Bronchial epithelial cell (primary cell): ENCODE results near the gene PDE1C. TPM values are rescaled to one million over a fixed set of nuclear protein-coding genes. Genes with fewer than 3 reads are reported as not detected.

ENCODE experiments used
- DNase-seq: peaks from one replicate; pipeline ENCODE4 v3.0.0-alpha.2; 2010; ENCODE audit warnings: low read depth
- FAIRE-seq: peaks from 2 replicates; lab custom pipeline; 2011; peaks lifted over from hg19 to GRCh38; lab: Jason Lieb, UNC
- H3K27me3 ChIP-seq: 2 replicates; pipeline ENCODE4 v1.5.1; 2011; ENCODE audit warnings: low read length; ENCODE audit not compliant: control insufficient read depth, insufficient read depth
- H3K36me3 ChIP-seq: 2 replicates; pipeline ENCODE4 v1.5.1; 2011; ENCODE audit warnings: low read length; ENCODE audit not compliant: control insufficient read depth, insufficient read depth
- H3K4me3 ChIP-seq: 2 replicates; pipeline ENCODE4 v1.5.1; 2011; ENCODE audit warnings: mild to moderate bottlenecking, low read depth, low read length, control low read depth
- CTCF ChIP-seq: IDR thresholded peaks from 2 replicates; pipeline ENCODE4 v1.5.1; 2011; ENCODE audit warnings: mild to moderate bottlenecking, moderate library complexity, low read length, control low read depth, inconsistent platforms; ENCODE audit not compliant: insufficient read depth, severe bottlenecking
- total RNA-seq: library from RNA; depleted of rRNA; stranded (reverse); fragments of >200 nt; gene quantifications from 2 replicates; pipeline ENCODE4 v1.2.1, GENCODE V29; 2014

The PDE1C gene
- total RNA-seq, 1 donor from 2014 or later, result not detected

GRCh38 chr7:31788883-31789680, 281.1 kb downstream of the PDE1C start:
- DNase-seq (no peak), FAIRE-seq (no peak)
- no peak overlapping the region for H3K4me3 ChIP-seq
- TF ChIP-seq CTCF, result no peak
- no peaks in the 10 kb centered on the region for H3K36me3 ChIP-seq
- no peaks in the 10 kb centered on the region for H3K27me3 ChIP-seq

- Histone ChIP-seq H3K36me3 (no peaks in the 10 kb centered on the region), H3K27me3 (no peaks in the 10 kb centered on the region), H3K4me3 (no peak overlapping the region)
- no peak for TF ChIP-seq CTCF
- FAIRE-seq (no peak), DNase-seq (no peak)
Measured at GRCh38 chr7:31788445-31788844, 281.8 kb downstream of the PDE1C start.

- no peak for FAIRE-seq
Measured at GRCh38 chr7:31786326-31786725, 283.9 kb downstream of the PDE1C start.

GRCh38 chr7:31785101-31785500, 285.1 kb downstream of the PDE1C start:
- DNase-seq (no peak), FAIRE-seq (no peak)
- Histone ChIP-seq H3K4me3 (no peak overlapping the region), H3K27me3 (no peaks in the 10 kb centered on the region), H3K36me3 (no peaks in the 10 kb centered on the region)
- no peak for TF ChIP-seq CTCF

More at GRCh38 chr7:31786326-31786725, 283.9 kb downstream of the PDE1C start:
- Histone ChIP-seq H3K36me3 (no peaks in the 10 kb centered on the region), H3K27me3 (no peaks in the 10 kb centered on the region), H3K4me3 (no peak overlapping the region)
- no peak for DNase-seq
- TF ChIP-seq CTCF, result no peak

- H3K4me3 ChIP-seq, result no peak overlapping the region
- no peaks in the 10 kb centered on the region for H3K27me3 ChIP-seq
- DNase-seq (no peak), FAIRE-seq (no peak)
- H3K36me3 ChIP-seq, result no peaks in the 10 kb centered on the region
- TF ChIP-seq CTCF, result no peak
Measured at GRCh38 chr7:31783221-31783620, 287.0 kb downstream of the PDE1C start.
